ENCODE measurements around the gene TMEM120B. TPM values are rescaled to one million over a fixed set of nuclear protein-coding genes. Genes with fewer than 3 reads are reported as not detected.

TMEM120B gene
- total and polyA plus RNA-seq, 2 of the 13 experiments (the other 11 are each of a cell fraction or from before 2014, with no cell fraction given): 7.1 to 12.9 TPM

GRCh38 chr12:121801595-121802484, 89.3 kb downstream of the TMEM120B start (continued):
- no peak for TF ChIP-seq ZBTB44 (CRISPR knock-in tag; IDR thresholded peaks at IDR 0.05)
- TF ChIP-seq SP140L (CRISPR knock-in tag; IDR thresholded peaks at IDR 0.05; ENCODE audit: borderline replicate concordance): no peak
- TF ChIP-seq ZFP37 (CRISPR knock-in tag; IDR thresholded peaks at IDR 0.05; ENCODE audit: borderline replicate concordance): no peak
- no peak for TF ChIP-seq ZMYM2 (CRISPR knock-in tag; IDR thresholded peaks at IDR 0.05)
- TF ChIP-seq ZNF33A (CRISPR knock-in tag; IDR thresholded peaks at IDR 0.05; ENCODE audit: borderline replicate concordance): no peak
- TF ChIP-seq RARG (CRISPR knock-in tag; IDR thresholded peaks at IDR 0.05; ENCODE audit: low read depth): peak; percentile 54; the same call in 1 of the 2 replicates
- no peak for TF ChIP-seq ZNF138 (CRISPR knock-in tag; IDR thresholded peaks at IDR 0.05; ENCODE audit: low read depth)
- no peak for TF ChIP-seq CC2D1A (CRISPR knock-in tag; IDR thresholded peaks at IDR 0.05)
- no peak for TF ChIP-seq PCBP2 (optimal IDR thresholded peaks at IDR 0.05; ENCODE audit: low read depth, low read length, poor library complexity, severe bottlenecking)
- no peak for TF ChIP-seq NR2F6 (IDR thresholded peaks at IDR 0.05)
- TF ChIP-seq NR2F6 (CRISPR knock-in tag; IDR thresholded peaks at IDR 0.05): no peak
- no peak for TF ChIP-seq ZNF652 (CRISPR knock-in tag; IDR thresholded peaks at IDR 0.05; ENCODE audit: borderline replicate concordance, low read depth)
- TF ChIP-seq SKIL (CRISPR knock-in tag; IDR thresholded peaks at IDR 0.05; ENCODE audit: borderline replicate concordance): no peak
- TF ChIP-seq ZNF24 (IDR thresholded peaks at IDR 0.05): no peak
- TF ChIP-seq SCMH1 (CRISPR knock-in tag; IDR thresholded peaks at IDR 0.05; ENCODE audit: borderline replicate concordance): no peak
- TF ChIP-seq ZNF609 (CRISPR knock-in tag; IDR thresholded peaks at IDR 0.05; ENCODE audit: borderline replicate concordance): 0 out of 2 replicates have a peak, but pooled peaks have one; percentile 16
- TF ChIP-seq ZNF264 (CRISPR knock-in tag; IDR thresholded peaks at IDR 0.05): no peak
- TF ChIP-seq FOXK2 (IDR thresholded peaks at IDR 0.05): no peak
- no peak for TF ChIP-seq RNF219 (CRISPR knock-in tag; IDR thresholded peaks at IDR 0.05)
